H9 (cell line): Measurements from ENCODE around the gene KEAP1. TPM values are rescaled to one million over a fixed set of nuclear protein-coding genes. Genes with fewer than 3 reads are reported as not detected.

ENCODE experiments used
- DNase-seq: peaks from one replicate; pipeline ENCODE4 v3.0.0-alpha.2; 2017
- H2AFZ ChIP-seq: one replicate; pipeline ENCODE4 v1.6.1; 2013; ENCODE audit warnings: mild to moderate bottlenecking, low read length, control low read depth, moderate library complexity
- H2AK5ac ChIP-seq: 2 replicates; pipeline ENCODE4 v1.6.1; 2013; ENCODE audit warnings: low read length, control low read depth, mixed read lengths; ENCODE audit not compliant: insufficient read length
- H2BK120ac ChIP-seq: one replicate; pipeline ENCODE4 v1.6.1; 2013; ENCODE audit warnings: low read depth, mild to moderate bottlenecking, low read length, control low read depth, inconsistent platforms; ENCODE audit not compliant: poor library complexity, severe bottlenecking
- H2BK12ac ChIP-seq: 2 replicates; pipeline ENCODE4 v1.6.1; 2013; ENCODE audit warnings: low read length, control low read depth, mixed read lengths, low read depth; ENCODE audit not compliant: insufficient read length
- H2BK15ac ChIP-seq: 2 replicates; pipeline ENCODE4 v1.6.1; 2013; ENCODE audit warnings: low read depth, low read length, control low read depth
- H2BK20ac ChIP-seq: one replicate; pipeline ENCODE4 v1.6.1; 2013; ENCODE audit warnings: low read depth, mild to moderate bottlenecking, low read length, control low read depth, inconsistent platforms; ENCODE audit not compliant: poor library complexity, severe bottlenecking
- H2BK5ac ChIP-seq: 2 replicates; pipeline ENCODE4 v1.6.1; 2013; ENCODE audit warnings: low read length, control low read depth, mixed read lengths; ENCODE audit not compliant: insufficient read length
- H3K14ac ChIP-seq: 2 replicates; pipeline ENCODE4 v1.6.1; 2013; ENCODE audit warnings: low read length, control low read depth; ENCODE audit not compliant: insufficient read depth
- H3K18ac ChIP-seq: 2 replicates; pipeline ENCODE4 v1.6.1; 2013; ENCODE audit warnings: low read depth, mild to moderate bottlenecking, mixed read lengths, low read length, control low read depth; ENCODE audit not compliant: insufficient read length
- H3K23ac ChIP-seq: 2 replicates; pipeline ENCODE4 v1.6.1; 2013; ENCODE audit warnings: low read length, control low read depth, mixed read lengths, low read depth; ENCODE audit not compliant: insufficient read length
- H3K23me2 ChIP-seq: 2 replicates; pipeline ENCODE4 v1.6.1; 2013; ENCODE audit warnings: low read depth, mild to moderate bottlenecking, mixed read lengths, low read length, control low read depth; ENCODE audit not compliant: insufficient read length, poor library complexity, severe bottlenecking
- H3K27ac ChIP-seq: 2 replicates; pipeline ENCODE4 v1.5.1; 2013; ENCODE audit warnings: low read length, control low read depth, mixed read lengths, low read depth; ENCODE audit not compliant: insufficient read length
- H3K27me3 ChIP-seq: 2 replicates; pipeline ENCODE4 v1.6.1; 2013; ENCODE audit warnings: low read length, control low read depth, inconsistent platforms; ENCODE audit not compliant: insufficient read depth
- H3K4ac ChIP-seq: 2 replicates; pipeline ENCODE4 v1.6.1; 2013; ENCODE audit warnings: low read depth, mild to moderate bottlenecking, control low read depth, inconsistent platforms, low read length, moderate library complexity
- H3K4me1 ChIP-seq: 2 replicates; pipeline ENCODE4 v1.6.1; 2013; ENCODE audit warnings: low read length, control low read depth, inconsistent platforms; ENCODE audit not compliant: insufficient read depth
- H3K4me2 ChIP-seq: 2 replicates; pipeline ENCODE4 v1.6.1; 2013; ENCODE audit warnings: low read length, control low read depth, mixed read lengths; ENCODE audit not compliant: insufficient read length, insufficient read depth
- H3K56ac ChIP-seq: 2 replicates; pipeline ENCODE4 v1.6.1; 2013; ENCODE audit warnings: low read depth, mild to moderate bottlenecking, mixed read lengths, low read length, control low read depth; ENCODE audit not compliant: insufficient read length
- H3K79me1 ChIP-seq: 2 replicates; pipeline ENCODE4 v1.6.1; 2013; ENCODE audit warnings: low read depth, mild to moderate bottlenecking, moderate library complexity, low read length, control low read depth, inconsistent platforms; ENCODE audit not compliant: insufficient read depth, poor library complexity, severe bottlenecking
- H3K79me2 ChIP-seq: 2 replicates; pipeline ENCODE4 v1.6.1; 2013; ENCODE audit warnings: low read length, control low read depth, inconsistent platforms; ENCODE audit not compliant: insufficient read depth
- H3K9ac ChIP-seq: 2 replicates; pipeline ENCODE4 v1.6.1; 2013; ENCODE audit warnings: low read length, control low read depth, mixed read lengths; ENCODE audit not compliant: insufficient read length; ENCODE audit errors: extremely low read depth
- H3K9me3 ChIP-seq: one replicate; pipeline ENCODE4 v1.6.1; 2013; ENCODE audit warnings: low read depth, low read length, inconsistent platforms; ENCODE audit not compliant: control insufficient read depth
- H3T11ph ChIP-seq: one replicate; pipeline ENCODE4 v1.6.1; 2013; ENCODE audit warnings: mild to moderate bottlenecking, low read length, control low read depth, inconsistent platforms
- H4K20me1 ChIP-seq: one replicate; pipeline ENCODE4 v1.6.1; 2013; ENCODE audit not compliant: control insufficient read depth, insufficient read length, insufficient read depth
- H4K5ac ChIP-seq: 2 replicates; pipeline ENCODE4 v1.6.1; 2013; ENCODE audit warnings: low read depth, mild to moderate bottlenecking, mixed read lengths, low read length, control low read depth; ENCODE audit not compliant: insufficient read length
- H4K8ac ChIP-seq: replicated peaks from 2 replicates; pipeline ENCODE4 v1.6.1; 2013; ENCODE audit warnings: low read length, control low read depth, mixed read lengths, low read depth; ENCODE audit not compliant: insufficient read length
- H4K91ac ChIP-seq: 2 replicates; pipeline ENCODE4 v1.6.1; 2013; ENCODE audit warnings: low read depth, mild to moderate bottlenecking, moderate library complexity, mixed read lengths, low read length, control low read depth; ENCODE audit not compliant: insufficient read length
- H3K27ac Mint-ChIP-seq, 3 experiments: 2 replicates in 2 of 3; 3 replicates in 1 of 3; pipeline ENCODE4 v1.8.0; 2020 to 2021; ENCODE audit warnings: mixed read lengths in 3 of 3, mild to moderate bottlenecking in 1 of 3, moderate library complexity in 1 of 3
- H3K27me3 Mint-ChIP-seq: 2 replicates; pipeline ENCODE4 v1.8.0; 2021; ENCODE audit warnings: low read depth, mild to moderate bottlenecking, moderate library complexity, mixed read lengths
- H3K36me3 Mint-ChIP-seq, 3 experiments: 2 replicates in 2 of 3; 3 replicates in 1 of 3; pipeline ENCODE4 v1.8.0; 2020 to 2021; ENCODE audit warnings: low read depth in 3 of 3, mixed read lengths in 3 of 3; ENCODE audit not compliant: insufficient read depth in 1 of 3
- H3K4me1 Mint-ChIP-seq, 2 experiments: 2 replicates each; pipeline ENCODE4 v1.8.0; 2020; ENCODE audit warnings: mixed read lengths in 2 of 2
- H3K4me3 Mint-ChIP-seq, 2 experiments: 2 replicates in 1 of 2; 3 replicates in 1 of 2; pipeline ENCODE4 v1.8.0; 2020 to 2021; ENCODE audit warnings: mild to moderate bottlenecking in 2 of 2, mixed read lengths in 2 of 2, moderate library complexity in 1 of 2
- H3K9me3 Mint-ChIP-seq, 2 experiments: 2 replicates in 1 of 2; 3 replicates in 1 of 2; pipeline ENCODE4 v1.8.0; 2020; ENCODE audit warnings: mild to moderate bottlenecking in 2 of 2, mixed read lengths in 2 of 2, moderate library complexity in 1 of 2
- WGBS: extraction: QIAGEN DNeasy Blood & Tissue Kit; methylation state at CpG from one replicate; pipeline ENCODE4 v1.1.7; 2013; ENCODE audit warnings: missing lambda C conversion rate, low lambda C conversion rate, mixed read lengths; ENCODE audit not compliant: insufficient read length; ENCODE audit errors: extremely low coverage; 5-methylcytosine and 5-hydroxymethylcytosine counted together
- total RNA-seq: library from RNA; stranded (reverse); gene quantifications from 2 replicates; pipeline ENCODE4 v1.2.1, GENCODE V29; 2021
- TF ChIP-seq, protein P1 (sequence below): fragments of 200-600 bp; sonication (generic); conservative IDR thresholded peaks from 3 replicates; pipeline ENCODE4 v1.8.0; 2021; ENCODE audit warnings: antibody characterized with exemption, mild to moderate bottlenecking

KEAP1 gene
- total RNA-seq, 1 experiment from 2014 or later = 88.7 TPM

DNA sequence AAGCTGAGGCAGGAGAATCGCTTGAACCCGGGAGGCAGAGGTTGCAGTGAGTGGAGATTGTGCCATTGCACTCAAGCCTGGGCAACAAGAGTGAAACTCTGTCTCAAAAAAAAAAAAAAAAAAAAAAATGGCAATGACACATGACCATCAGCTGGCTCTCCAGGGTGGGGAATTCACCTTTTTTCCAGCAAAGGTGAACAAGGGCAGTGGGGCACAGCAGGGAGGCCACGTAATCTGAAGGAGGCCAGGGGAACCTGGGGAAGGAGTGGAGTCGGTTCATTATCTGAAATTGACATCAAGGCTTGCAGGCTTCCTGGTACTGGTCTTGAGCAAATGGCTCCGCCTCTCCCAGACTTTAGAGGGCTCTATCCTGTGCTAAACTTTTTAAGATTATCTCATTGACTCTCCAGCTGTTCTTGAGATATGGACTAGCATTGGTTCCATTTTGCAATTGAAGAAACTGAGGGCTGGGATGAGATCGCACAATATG, 28.1 kb downstream of the KEAP1 start:
- Histone ChIP-seq H2BK20ac (no peak overlapping the region), H3K4ac (no peak overlapping the region), H2BK15ac (no peak overlapping the region), H3K18ac (no peak overlapping the region), H2BK5ac (no peak overlapping the region), H3K23ac (no peak overlapping the region), H2AK5ac (no peak overlapping the region), H3K4me1 (no peaks in the 10 kb centered on the region), H3K56ac (no peak overlapping the region), H3K4me2 (no peak overlapping the region), H3K27ac (no peak overlapping the region), H4K8ac (no peak overlapping the region), H4K5ac (no peak overlapping the region), H4K20me1 (no peaks in the 10 kb centered on the region), H3K9ac (no peak overlapping the region), H4K91ac (no peak overlapping the region), H3K79me2 (no peaks in the 10 kb centered on the region), H2BK12ac (no peak overlapping the region), H3T11ph (no peak overlapping the region), H2BK120ac (no peak overlapping the region), H3K9me3 (no peaks in the 10 kb centered on the region), H3K23me2 (no peaks in the 10 kb centered on the region), H3K14ac (no peak overlapping the region), H2AFZ (no peak overlapping the region), H3K27me3 (peaks cover 3% of the 10 kb centered on the region; the same call in 1 of the 2 replicates), H3K79me1 (no peaks in the 10 kb centered on the region)
- no CpG with 5 or more reads among the region's 6 CpGs for WGBS
- H3K4me1 Mint-ChIP-seq = peaks cover 2 to 8% of the 10 kb centered on the region in 2 experiments; a peak in 3 of 4 replicates
- H3K4me3 Mint-ChIP-seq = no peak overlapping the region
- no peaks in the 10 kb centered on the region; a peak in 1 of 7 replicates for H3K36me3 Mint-ChIP-seq
- peaks cover 15% of the 10 kb centered on the region for H3K27me3 Mint-ChIP-seq
- TF ChIP-seq, protein P1, sequence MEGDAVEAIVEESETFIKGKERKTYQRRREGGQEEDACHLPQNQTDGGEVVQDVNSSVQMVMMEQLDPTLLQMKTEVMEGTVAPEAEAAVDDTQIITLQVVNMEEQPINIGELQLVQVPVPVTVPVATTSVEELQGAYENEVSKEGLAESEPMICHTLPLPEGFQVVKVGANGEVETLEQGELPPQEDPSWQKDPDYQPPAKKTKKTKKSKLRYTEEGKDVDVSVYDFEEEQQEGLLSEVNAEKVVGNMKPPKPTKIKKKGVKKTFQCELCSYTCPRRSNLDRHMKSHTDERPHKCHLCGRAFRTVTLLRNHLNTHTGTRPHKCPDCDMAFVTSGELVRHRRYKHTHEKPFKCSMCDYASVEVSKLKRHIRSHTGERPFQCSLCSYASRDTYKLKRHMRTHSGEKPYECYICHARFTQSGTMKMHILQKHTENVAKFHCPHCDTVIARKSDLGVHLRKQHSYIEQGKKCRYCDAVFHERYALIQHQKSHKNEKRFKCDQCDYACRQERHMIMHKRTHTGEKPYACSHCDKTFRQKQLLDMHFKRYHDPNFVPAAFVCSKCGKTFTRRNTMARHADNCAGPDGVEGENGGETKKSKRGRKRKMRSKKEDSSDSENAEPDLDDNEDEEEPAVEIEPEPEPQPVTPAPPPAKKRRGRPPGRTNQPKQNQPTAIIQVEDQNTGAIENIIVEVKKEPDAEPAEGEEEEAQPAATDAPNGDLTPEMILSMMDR = no peak
- no peak for DNase-seq
- H3K9me3 Mint-ChIP-seq = peaks cover 0 to 2% of the 10 kb centered on the region in 2 experiments; a peak in 1 of 5 replicates
- no peak overlapping the region for H3K27ac Mint-ChIP-seq
